Stomach smooth muscle (tissue), 2 donors: ENCODE data around the gene VPS9D1.
A peak's percentile ranks its signal among the peaks of the same experiment; 100 is the strongest.

Source experiments
- H3K27ac ChIP-seq: one replicate; pipeline ENCODE4 v1.7.0; 2013; ENCODE audit warnings: mild to moderate bottlenecking, low read length, inconsistent platforms
- H3K27me3 ChIP-seq, 2 donors: one replicate each; pipeline ENCODE4 v1.7.0; 2013; ENCODE audit warnings: low read length in 2 of 2; ENCODE audit not compliant: insufficient read depth in 2 of 2, control insufficient read depth in 1 of 2
- H3K36me3 ChIP-seq, 2 donors: one replicate each; pipeline ENCODE4 v1.7.0; 2013; ENCODE audit warnings: low read length in 2 of 2; ENCODE audit not compliant: control insufficient read depth in 2 of 2, insufficient read depth in 2 of 2
- H3K4me1 ChIP-seq: one replicate; pipeline ENCODE4 v1.7.0; 2013; ENCODE audit warnings: low read length; ENCODE audit not compliant: control insufficient read depth, insufficient read depth
- H3K4me3 ChIP-seq, 2 donors: one replicate each; pipeline ENCODE4 v1.7.0; 2013; ENCODE audit warnings: low read length in 2 of 2
- H3K9ac ChIP-seq, 2 donors: one replicate each; pipeline ENCODE4 v1.7.0; 2013; ENCODE audit warnings: low read length in 2 of 2, mild to moderate bottlenecking in 1 of 2
- H3K9me3 ChIP-seq, 2 donors: one replicate each; pipeline ENCODE4 v1.7.0; 2013; ENCODE audit warnings: low read length in 2 of 2; ENCODE audit not compliant: control insufficient read depth in 2 of 2
- donor health status: healthy.
- donor health status: Pancreatic carcinoma.

The VPS9D1 gene

DNA sequence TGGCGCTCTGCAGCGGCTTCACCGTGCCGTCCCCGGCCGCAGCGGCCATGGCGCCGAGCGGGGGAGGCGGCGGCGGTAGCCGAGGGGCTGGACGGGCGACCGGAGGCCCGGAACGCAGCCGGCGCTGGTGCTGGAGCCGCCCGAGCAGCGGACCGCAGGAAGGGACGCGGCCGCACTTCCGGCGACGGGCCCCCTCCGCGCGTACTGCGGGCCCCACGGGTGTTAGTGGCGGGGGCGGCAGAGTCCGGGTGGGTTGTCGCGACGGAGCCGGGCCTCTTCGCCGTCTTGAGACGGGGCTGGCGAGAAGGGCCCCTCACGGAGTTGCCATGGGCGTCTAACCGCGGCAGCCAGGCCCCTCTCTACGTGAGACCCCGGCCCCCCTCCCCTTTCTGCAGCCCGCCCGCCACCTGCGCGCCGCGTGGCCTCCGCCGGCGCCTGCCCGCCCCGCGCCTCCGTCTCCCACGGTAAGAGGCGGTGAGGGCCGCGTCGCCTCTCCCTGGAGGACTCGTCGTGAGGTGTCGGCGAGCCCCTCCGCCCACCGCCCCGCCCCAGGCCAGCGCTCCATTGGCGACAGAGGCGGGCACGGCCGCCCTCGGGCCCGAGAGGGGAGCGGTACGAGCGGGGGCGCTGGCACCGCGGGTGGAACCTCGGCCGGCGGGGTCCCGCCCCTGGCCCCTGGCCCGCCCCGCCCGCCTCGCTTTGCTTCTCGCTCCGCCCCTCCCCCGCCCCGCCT lies at the start of gene VPS9D1, which contains the start of gene ZNF276:
TSS of gene VPS9D1 (minus strand) at position 86 of the 733 bp plus-strand sequence. CDS start at position 49, 37 bp downstream.
TSS of gene ZNF276 (plus strand) at position 725 of the 733 bp plus-strand sequence. CDS start 104 bp downstream, outside the sequence.
- Histone ChIP-seq H3K27ac (peak within 1 kb of the TSS; percentile 84), H3K36me3 (peaks cover 7 to 13% of the 10 kb centered on the region in 2 donors), H3K9me3 (no peaks in the 10 kb centered on the region), H3K4me3 (peak within 1 kb of the TSS; percentile 75 to 85), H3K4me1 (peaks cover 34% of the 10 kb centered on the region), H3K9ac (peak within 1 kb of the TSS; percentile 62 to 77), H3K27me3 (no peaks in the 10 kb centered on the region)

DNA sequence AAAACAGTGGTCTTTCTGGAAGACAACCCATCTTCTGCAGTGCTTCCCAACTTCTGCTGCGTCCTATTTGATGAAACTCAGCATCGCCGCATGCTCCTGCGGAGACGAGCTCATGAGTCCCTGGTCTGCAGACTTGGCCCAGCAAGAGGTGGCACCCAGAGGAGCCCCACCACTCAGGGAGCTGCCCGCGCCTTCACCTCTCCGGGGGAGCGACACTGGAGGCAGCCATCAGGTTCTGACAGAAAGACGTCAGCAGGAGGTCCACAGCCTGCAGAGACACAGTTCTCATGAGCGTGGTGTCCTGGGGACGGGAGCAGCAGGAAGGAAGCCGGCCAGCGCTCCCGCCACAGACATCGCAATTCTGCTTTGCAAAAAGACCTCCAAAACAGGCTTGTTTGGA lies 49.7 kb upstream of the VPS9D1 start:
- H3K27ac ChIP-seq = no peak overlapping the region
- no peaks in the 10 kb centered on the region for H3K27me3 ChIP-seq
- no peak overlapping the region for H3K9ac ChIP-seq
- H3K36me3 ChIP-seq = no peaks in the 10 kb centered on the region
- H3K4me3 ChIP-seq = no peak overlapping the region
- H3K9me3 ChIP-seq = no peaks in the 10 kb centered on the region
- H3K4me1 ChIP-seq = no peaks in the 10 kb centered on the region

GRCh38 chr16:89765292-89765830 lies 44.7 kb upstream of the VPS9D1 start:
- H3K9me3 ChIP-seq = no peaks in the 10 kb centered on the region
- no peak overlapping the region for H3K9ac ChIP-seq
- H3K36me3 ChIP-seq = no peaks in the 10 kb centered on the region
- no peaks in the 10 kb centered on the region for H3K4me1 ChIP-seq
- no peak overlapping the region for H3K4me3 ChIP-seq
- H3K27ac ChIP-seq = no peak overlapping the region
- H3K27me3 ChIP-seq = no peaks in the 10 kb centered on the region

DNA sequence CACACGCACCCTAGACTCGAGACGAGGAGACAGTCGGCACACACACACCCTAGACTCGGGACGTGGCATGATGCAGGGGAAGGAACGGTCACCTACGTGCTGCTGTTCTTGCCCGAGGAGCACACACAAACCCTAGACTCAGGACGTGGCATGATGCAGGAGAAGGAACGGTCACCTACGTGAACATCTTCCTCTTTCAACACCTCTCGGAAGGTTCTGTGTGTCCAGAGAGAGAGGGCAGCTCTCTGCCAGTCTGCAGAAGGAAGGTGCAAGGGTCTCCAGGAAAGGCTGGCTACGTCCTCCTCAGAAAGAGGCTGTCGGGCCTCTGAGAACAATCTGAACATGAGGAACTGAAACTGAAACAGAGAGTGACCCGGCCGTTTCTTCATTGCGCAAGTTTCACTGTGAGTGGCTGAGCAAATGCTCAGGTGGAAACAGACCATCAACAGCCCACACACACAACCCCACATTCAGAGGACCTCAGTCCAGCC lies 44.1 kb upstream of the VPS9D1 start:
- Histone ChIP-seq H3K9me3 (no peaks in the 10 kb centered on the region), H3K4me3 (peak overlapping the region in 1 of 2 donors; percentile 7), H3K9ac (no peak overlapping the region), H3K4me1 (no peaks in the 10 kb centered on the region), H3K27ac (no peak overlapping the region), H3K27me3 (no peaks in the 10 kb centered on the region), H3K36me3 (no peaks in the 10 kb centered on the region)

DNA sequence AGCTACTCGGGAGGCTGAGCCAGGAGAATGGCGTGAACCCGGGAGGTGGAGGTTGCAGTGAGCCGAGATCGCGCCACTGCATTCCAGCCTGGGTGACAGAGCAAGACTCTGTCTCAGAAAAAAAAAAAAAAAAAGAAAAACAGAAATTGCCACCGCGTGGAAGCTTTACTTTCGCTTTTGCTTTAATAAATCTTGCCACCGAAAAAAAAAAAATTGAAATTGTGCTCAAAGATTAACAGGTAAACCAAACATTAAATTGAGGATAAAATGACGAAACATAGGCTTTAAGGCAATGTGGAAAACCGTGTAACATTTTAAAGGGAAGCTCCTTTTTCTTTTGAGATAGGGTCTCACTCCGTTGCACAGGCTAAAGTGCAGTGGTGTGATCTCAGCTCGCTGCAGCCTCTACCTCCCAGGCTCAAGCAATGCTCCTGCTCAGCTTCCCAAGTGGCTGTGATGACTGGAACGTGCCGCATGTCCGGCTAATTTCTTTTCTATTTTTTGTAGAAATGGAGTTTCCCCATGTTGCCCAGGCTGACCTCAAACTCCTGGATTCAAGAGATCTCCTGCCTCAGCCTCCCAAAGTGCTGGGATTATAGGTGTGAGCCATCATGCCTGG lies 40.7 kb upstream of the VPS9D1 start:
- Histone ChIP-seq H3K4me1 (no peaks in the 10 kb centered on the region), H3K27me3 (no peaks in the 10 kb centered on the region), H3K9me3 (no peaks in the 10 kb centered on the region), H3K9ac (no peak overlapping the region), H3K4me3 (no peak overlapping the region), H3K27ac (no peak overlapping the region), H3K36me3 (no peaks in the 10 kb centered on the region)

GRCh38 chr16:89759746-89760340 lies 39.1 kb upstream of the VPS9D1 start:
- Histone ChIP-seq H3K27ac (no peak overlapping the region), H3K9me3 (no peaks in the 10 kb centered on the region), H3K4me3 (no peak overlapping the region), H3K4me1 (no peaks in the 10 kb centered on the region), H3K9ac (no peak overlapping the region), H3K27me3 (no peaks in the 10 kb centered on the region), H3K36me3 (no peaks in the 10 kb centered on the region)

- Histone ChIP-seq H3K27me3 (no peaks in the 10 kb centered on the region), H3K9ac (no peak overlapping the region), H3K4me3 (no peak overlapping the region), H3K27ac (no peak overlapping the region), H3K4me1 (no peaks in the 10 kb centered on the region), H3K36me3 (no peaks in the 10 kb centered on the region), H3K9me3 (no peaks in the 10 kb centered on the region)
Measured at GRCh38 chr16:89749637-89750036, 28.9 kb upstream of the VPS9D1 start.

DNA sequence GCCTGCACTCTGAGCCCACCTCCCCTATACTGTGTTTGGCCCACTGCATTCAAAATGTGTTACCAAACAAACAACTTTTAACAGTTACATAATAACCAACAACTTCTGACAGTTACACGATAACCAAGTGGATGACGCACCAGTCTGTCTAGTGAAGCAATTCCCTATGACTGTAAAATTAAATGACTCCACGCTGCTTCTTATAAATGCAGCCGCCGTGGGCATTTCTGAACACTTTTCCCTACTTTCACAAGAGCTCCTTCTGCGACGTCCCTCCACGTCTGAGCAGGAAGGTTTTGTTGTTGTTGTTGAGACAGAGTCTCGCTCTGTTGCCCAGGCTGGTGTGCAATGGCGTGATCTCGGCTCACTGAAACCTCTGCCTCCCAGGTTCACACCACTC lies 28.2 kb upstream of the VPS9D1 start:
- Histone ChIP-seq H3K4me1 (no peaks in the 10 kb centered on the region), H3K36me3 (no peaks in the 10 kb centered on the region), H3K9ac (no peak overlapping the region), H3K27me3 (no peaks in the 10 kb centered on the region), H3K4me3 (no peak overlapping the region), H3K9me3 (no peaks in the 10 kb centered on the region), H3K27ac (no peak overlapping the region)

DNA sequence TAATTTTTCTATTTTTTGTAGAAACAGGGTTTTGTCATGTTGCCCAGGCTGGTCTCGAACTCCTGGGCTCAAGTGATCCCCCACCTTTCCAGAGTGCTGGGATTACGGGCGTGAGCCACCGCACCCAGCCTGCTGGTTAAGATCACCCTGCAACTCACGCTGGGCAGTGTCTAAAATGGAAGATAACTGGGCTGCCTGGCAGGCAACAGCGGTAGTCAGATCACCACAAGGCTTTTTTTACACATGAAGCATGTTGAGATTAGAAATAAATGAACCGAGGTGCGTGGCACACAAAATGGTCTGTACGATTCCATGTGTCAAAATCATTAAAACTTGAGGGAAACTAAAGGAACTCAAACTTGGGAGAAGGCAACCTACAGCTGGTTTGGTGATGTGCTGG lies 27.4 kb upstream of the VPS9D1 start:
- no peaks in the 10 kb centered on the region for H3K4me1 ChIP-seq
- H3K27me3 ChIP-seq = no peaks in the 10 kb centered on the region
- H3K36me3 ChIP-seq = no peaks in the 10 kb centered on the region
- no peak overlapping the region for H3K4me3 ChIP-seq
- H3K27ac ChIP-seq = no peak overlapping the region
- H3K9me3 ChIP-seq = no peaks in the 10 kb centered on the region
- no peak overlapping the region for H3K9ac ChIP-seq

DNA sequence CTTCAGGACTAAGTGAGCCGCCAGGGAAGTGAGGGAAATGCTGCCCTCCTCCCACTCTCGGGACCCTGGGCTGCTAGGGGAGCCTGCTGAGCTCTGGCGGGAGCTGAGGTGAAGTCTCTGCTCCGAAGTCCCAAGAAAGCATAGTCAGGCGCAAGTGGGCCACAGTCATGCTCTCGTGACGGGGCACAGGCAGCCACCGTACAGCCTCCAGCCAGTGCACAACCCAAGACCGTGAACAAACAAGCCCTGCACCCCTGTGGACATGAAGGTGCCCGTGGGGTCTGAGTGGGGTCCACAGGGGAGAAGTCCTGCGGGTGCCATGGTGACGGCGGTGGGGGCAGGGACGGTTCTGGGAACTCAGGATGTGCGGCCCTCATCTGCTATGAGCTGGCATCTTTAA lies 25.3 kb upstream of the VPS9D1 start:
- Histone ChIP-seq H3K27me3 (no peaks in the 10 kb centered on the region), H3K4me1 (no peaks in the 10 kb centered on the region), H3K9ac (no peak overlapping the region), H3K27ac (no peak overlapping the region), H3K4me3 (no peak overlapping the region), H3K9me3 (no peaks in the 10 kb centered on the region), H3K36me3 (no peaks in the 10 kb centered on the region)
